ENCODE data around the gene CACNA2D3. TPM values are rescaled to one million over a fixed set of nuclear protein-coding genes. Genes with fewer than 3 reads are reported as not detected.

Gene CACNA2D3
- total RNA-seq, 2 donors from 2014 or later: 0.97 TPM; not detected in 1

DNA sequence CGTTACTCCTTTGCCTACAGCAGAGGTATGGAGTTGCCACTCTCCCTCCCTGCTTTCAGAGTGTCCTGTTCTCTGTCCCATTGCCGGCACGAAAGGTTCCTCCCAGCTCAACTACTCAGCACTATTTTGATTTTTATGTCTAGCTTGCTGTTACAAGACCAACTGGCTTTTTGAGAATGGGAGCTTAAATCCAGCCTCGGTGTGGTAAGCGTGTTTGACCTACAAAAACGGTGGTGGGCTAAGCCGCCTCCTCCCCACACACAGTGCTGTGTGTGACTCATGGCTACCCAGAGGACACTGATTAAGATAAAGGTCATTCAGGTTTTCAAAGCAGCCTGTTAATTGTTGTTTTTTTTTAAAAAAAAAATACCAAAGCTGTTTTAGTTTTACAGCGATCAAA is 741.0 kb downstream of the CACNA2D3 start:
- no peak overlapping the region for H3K9ac ChIP-seq (ENCODE audit: extremely low read depth, low read length, poor library complexity, severe bottlenecking)
- peaks cover 6% of the 10 kb centered on the region for H3K4me1 Mint-ChIP-seq
- WGBS, 2 experiments (ENCODE audit: insufficient coverage in 1 of 2, insufficient read length in 1 of 2): 62 to 68% methylated on average over 5 to 8 of the region's 8 CpGs

DNA sequence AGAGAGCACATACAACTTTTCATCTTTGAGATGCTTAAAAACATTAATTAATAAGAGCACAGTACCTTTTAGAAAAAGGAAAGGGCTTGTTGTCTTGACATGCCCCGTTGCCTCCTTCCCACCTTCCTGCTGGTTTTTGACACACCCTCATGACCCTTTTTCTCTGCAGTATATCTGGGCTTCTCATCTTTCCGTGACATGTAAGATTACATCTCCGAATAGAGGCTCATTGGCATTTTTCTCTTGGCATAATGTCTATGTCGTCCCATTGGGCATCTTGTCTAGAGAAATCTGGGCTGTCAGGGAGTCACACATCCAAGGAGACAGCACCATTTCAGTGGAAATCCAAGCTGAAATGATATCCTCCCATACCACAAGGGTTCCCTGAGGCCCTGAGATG is 741.4 kb downstream of the CACNA2D3 start:
- DNase-seq: no peak
- no peak overlapping the region for H3K27ac Mint-ChIP-seq

More for the DNA sequence above, 741.0 kb downstream of the CACNA2D3 start:
- no peak overlapping the region for H3K27ac Mint-ChIP-seq
- no peak overlapping the region for H3K4me3 Mint-ChIP-seq
- DNase-seq: no peak
- H3K27me3 ChIP-seq (ENCODE audit: control insufficient read depth, insufficient read depth, low read length, poor library complexity, severe bottlenecking): no peaks in the 10 kb centered on the region
- no peak overlapping the region for H3K4me3 ChIP-seq (ENCODE audit: low read length)
- no peaks in the 10 kb centered on the region for H3K36me3 ChIP-seq (ENCODE audit: control insufficient read depth, insufficient read depth, low read length)
- no peaks in the 10 kb centered on the region for H3K4me1 ChIP-seq (ENCODE audit: control insufficient read depth, insufficient read depth, low read length)
- H3K9me3 Mint-ChIP-seq: no peaks in the 10 kb centered on the region
- no peak overlapping the region for H3K27ac ChIP-seq (ENCODE audit: low read depth, low read length)
- H3K36me3 Mint-ChIP-seq (ENCODE audit: low read depth): no peaks in the 10 kb centered on the region
- TF ChIP-seq, protein P1, sequence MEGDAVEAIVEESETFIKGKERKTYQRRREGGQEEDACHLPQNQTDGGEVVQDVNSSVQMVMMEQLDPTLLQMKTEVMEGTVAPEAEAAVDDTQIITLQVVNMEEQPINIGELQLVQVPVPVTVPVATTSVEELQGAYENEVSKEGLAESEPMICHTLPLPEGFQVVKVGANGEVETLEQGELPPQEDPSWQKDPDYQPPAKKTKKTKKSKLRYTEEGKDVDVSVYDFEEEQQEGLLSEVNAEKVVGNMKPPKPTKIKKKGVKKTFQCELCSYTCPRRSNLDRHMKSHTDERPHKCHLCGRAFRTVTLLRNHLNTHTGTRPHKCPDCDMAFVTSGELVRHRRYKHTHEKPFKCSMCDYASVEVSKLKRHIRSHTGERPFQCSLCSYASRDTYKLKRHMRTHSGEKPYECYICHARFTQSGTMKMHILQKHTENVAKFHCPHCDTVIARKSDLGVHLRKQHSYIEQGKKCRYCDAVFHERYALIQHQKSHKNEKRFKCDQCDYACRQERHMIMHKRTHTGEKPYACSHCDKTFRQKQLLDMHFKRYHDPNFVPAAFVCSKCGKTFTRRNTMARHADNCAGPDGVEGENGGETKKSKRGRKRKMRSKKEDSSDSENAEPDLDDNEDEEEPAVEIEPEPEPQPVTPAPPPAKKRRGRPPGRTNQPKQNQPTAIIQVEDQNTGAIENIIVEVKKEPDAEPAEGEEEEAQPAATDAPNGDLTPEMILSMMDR (conservative IDR thresholded peaks at IDR 0.05): no peak
- H3K9me3 ChIP-seq (ENCODE audit: control insufficient read depth, low read length): no peaks in the 10 kb centered on the region
- peaks cover 2% of the 10 kb centered on the region for H3K27me3 Mint-ChIP-seq (ENCODE audit: insufficient read depth)

DNA sequence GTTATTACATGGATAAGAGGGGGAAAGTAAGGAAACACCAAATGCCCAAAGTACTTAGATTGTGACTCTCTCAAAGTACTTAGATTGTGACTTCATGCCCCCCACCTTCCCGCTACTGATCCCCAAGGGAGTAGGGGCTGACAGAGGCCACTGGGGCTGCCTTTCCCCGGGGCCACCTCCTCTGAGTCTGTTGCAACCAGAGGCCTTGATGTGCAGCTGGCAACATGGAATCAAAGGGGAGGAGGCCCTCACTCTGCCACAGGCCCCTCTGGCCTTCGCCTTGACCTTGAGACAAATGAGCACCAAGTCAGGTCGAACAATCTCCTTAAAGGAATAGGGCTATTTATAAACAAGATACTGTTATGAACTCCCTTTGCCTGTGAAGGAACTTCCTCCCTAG is 743.0 kb downstream of the CACNA2D3 start:
- DNase-seq: no peak
- H3K4me3 ChIP-seq (ENCODE audit: low read length): no peak overlapping the region
- H3K27ac Mint-ChIP-seq: no peak overlapping the region
- H3K9me3 Mint-ChIP-seq: no peaks in the 10 kb centered on the region
- H3K36me3 ChIP-seq (ENCODE audit: control insufficient read depth, insufficient read depth, low read length): no peaks in the 10 kb centered on the region
- 90 to 100% methylated on average over 1 to 4 of the region's 4 CpGs for WGBS, 2 experiments (ENCODE audit: insufficient coverage in 1 of 2, insufficient read length in 1 of 2)
- H3K36me3 Mint-ChIP-seq (ENCODE audit: low read depth): no peaks in the 10 kb centered on the region
- no peaks in the 10 kb centered on the region for H3K4me1 ChIP-seq (ENCODE audit: control insufficient read depth, insufficient read depth, low read length)
- H3K9me3 ChIP-seq (ENCODE audit: control insufficient read depth, low read length): no peaks in the 10 kb centered on the region
- TF ChIP-seq, protein P1 (conservative IDR thresholded peaks at IDR 0.05): no peak
- no peaks in the 10 kb centered on the region for H3K27me3 ChIP-seq (ENCODE audit: control insufficient read depth, insufficient read depth, low read length, poor library complexity, severe bottlenecking)
- H3K4me3 Mint-ChIP-seq: no peak overlapping the region
- H3K27me3 Mint-ChIP-seq (ENCODE audit: insufficient read depth): peaks cover 2% of the 10 kb centered on the region
- no peak overlapping the region for H3K9ac ChIP-seq (ENCODE audit: extremely low read depth, low read length, poor library complexity, severe bottlenecking)
- H3K27ac ChIP-seq (ENCODE audit: low read depth, low read length): no peak overlapping the region
- peaks cover 6% of the 10 kb centered on the region for H3K4me1 Mint-ChIP-seq

More for the DNA sequence above, 741.4 kb downstream of the CACNA2D3 start:
- WGBS, 2 experiments (ENCODE audit: insufficient coverage in 1 of 2, insufficient read length in 1 of 2): 84 to 86% methylated on average over 2 to 4 of the region's 4 CpGs
- Histone ChIP-seq H3K4me1 (ENCODE audit: control insufficient read depth, insufficient read depth, low read length) (no peaks in the 10 kb centered on the region), H3K4me3 (ENCODE audit: low read length) (no peak overlapping the region), H3K9me3 (ENCODE audit: control insufficient read depth, low read length) (no peaks in the 10 kb centered on the region), H3K36me3 (ENCODE audit: control insufficient read depth, insufficient read depth, low read length) (no peaks in the 10 kb centered on the region), H3K27ac (ENCODE audit: low read depth, low read length) (no peak overlapping the region), H3K9ac (ENCODE audit: extremely low read depth, low read length, poor library complexity, severe bottlenecking) (no peak overlapping the region), H3K27me3 (ENCODE audit: control insufficient read depth, insufficient read depth, low read length, poor library complexity, severe bottlenecking) (no peaks in the 10 kb centered on the region)
- TF ChIP-seq, protein P1 (conservative IDR thresholded peaks at IDR 0.05): no peak
- Mint-ChIP-seq H3K9me3 (no peaks in the 10 kb centered on the region), H3K36me3 (ENCODE audit: low read depth) (no peaks in the 10 kb centered on the region), H3K4me1 (peaks cover 6% of the 10 kb centered on the region), H3K4me3 (no peak overlapping the region), H3K27me3 (ENCODE audit: insufficient read depth) (peaks cover 2% of the 10 kb centered on the region)

All from endodermal cell (in vitro differentiated cells).